HG03575 (cell line): ENCODE results near the gene DPAGT1.

Source experiments
- ATAC-seq: cut with Tn5 transposase; IDR thresholded peaks from one replicate; pipeline ENCODE4 v1.9.1; 2021; ENCODE audit not compliant: unreplicated experiment, insufficient number of reproducible peaks, low FRiP score; ENCODE audit errors: extremely low read depth

The DPAGT1 gene

DNA sequence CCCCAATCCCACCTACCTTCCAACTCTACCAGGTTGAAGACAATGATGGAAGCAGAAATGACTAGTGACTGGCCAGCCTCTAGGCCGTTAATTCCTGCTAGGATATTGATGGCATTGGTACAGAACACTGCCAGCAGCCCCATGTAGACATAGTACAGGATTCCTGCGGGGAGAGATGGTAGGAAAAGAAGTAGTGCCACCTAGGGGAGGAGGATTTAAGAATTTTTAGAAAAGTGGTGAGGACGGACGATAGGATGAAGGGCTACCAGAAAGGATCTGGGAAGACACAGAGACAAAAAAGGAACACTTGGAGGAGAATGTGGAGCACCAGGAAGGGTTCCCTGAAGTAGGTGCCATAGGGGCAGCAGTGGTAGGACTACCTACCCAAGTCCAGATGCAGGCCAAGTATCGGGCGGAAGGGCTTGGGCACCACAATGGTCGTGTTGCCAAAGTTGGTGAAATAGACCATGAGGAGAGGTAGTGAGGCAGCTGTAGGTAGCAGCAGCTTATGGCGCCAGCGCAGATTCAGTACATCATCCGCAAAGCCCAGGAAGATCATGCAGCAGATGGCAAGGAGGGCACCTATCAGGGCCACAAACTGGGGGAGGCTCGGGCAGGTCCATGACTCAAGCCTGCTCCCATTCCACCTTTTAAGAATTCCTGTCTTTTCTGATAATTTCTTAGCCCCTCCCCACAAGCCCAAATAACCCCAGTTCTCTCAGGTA, 1.2 kb downstream of the DPAGT1 start:
- ATAC-seq = no peak

DNA sequence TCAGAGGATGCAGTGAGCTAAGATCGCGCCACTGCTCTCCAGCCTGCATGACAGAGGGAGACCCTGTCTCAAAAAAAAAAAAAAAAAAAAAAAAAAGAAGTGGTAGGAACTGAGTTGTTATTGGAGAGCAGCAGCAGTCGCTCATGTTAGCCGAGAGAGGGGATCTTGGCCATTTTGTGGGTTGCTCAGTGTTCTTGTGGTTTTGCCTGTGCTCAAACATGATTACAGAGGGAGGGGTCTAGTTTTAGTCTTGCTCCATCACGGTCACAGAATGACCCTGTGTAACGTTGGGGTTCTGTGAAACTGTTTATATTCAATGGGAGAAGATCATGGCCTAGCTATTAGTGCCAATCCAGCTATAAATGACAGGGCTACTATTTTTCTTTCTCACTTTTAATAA, 1.9 kb downstream of the DPAGT1 start:
- ATAC-seq = no peak

DNA sequence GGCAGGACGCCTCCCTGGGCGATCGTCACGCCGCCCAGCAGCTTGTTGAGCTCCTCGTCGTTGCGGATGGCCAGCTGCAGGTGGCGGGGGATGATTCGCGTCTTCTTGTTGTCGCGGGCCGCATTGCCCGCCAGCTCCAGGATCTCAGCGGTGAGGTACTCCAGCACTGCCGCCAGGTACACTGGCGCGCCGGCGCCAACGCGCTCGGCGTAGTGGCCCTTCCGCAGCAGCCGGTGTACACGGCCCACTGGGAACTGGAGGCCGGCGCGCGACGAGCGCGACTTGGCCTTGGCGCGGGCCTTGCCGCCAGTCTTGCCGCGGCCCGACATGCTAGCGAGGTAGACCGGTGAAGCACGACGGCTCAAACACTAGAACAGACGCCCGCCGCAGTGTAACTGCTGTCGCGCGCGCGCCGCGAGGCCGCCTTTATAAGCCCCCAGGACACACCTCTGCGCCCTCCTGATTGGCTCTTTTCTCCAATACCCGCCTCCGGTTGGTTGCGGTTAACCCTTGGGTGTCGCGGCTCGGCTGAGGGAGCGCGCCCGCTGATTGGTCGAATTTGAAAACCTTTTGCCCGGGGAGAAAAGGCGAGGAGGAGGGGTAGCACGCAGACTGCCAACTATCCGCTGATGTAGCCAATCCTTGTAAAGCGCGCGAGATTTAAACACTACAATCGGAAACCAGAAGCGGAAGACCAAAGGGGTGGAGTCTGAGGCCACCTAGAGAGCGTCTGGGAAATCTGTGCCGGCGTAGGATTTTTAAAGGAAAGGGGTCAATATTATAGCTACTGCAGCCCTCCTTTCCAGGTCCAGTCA, 6.4 kb downstream of the DPAGT1 start:
- ATAC-seq = peak; percentile 33

DNA sequence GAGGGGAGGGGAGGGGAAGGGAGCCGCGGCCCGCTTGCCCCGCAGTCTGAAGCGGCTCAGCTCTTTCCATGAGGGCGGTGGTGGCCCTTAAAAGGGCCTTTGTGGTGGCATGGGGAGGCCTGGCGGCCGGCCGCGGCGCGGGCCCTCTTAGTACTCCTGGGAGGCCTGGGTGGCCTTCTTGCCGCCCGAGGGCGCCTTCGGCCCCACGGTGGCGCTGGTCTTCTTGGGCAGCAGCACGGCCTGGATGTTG, 6.9 kb downstream of the DPAGT1 start:
- ATAC-seq = no peak

DNA sequence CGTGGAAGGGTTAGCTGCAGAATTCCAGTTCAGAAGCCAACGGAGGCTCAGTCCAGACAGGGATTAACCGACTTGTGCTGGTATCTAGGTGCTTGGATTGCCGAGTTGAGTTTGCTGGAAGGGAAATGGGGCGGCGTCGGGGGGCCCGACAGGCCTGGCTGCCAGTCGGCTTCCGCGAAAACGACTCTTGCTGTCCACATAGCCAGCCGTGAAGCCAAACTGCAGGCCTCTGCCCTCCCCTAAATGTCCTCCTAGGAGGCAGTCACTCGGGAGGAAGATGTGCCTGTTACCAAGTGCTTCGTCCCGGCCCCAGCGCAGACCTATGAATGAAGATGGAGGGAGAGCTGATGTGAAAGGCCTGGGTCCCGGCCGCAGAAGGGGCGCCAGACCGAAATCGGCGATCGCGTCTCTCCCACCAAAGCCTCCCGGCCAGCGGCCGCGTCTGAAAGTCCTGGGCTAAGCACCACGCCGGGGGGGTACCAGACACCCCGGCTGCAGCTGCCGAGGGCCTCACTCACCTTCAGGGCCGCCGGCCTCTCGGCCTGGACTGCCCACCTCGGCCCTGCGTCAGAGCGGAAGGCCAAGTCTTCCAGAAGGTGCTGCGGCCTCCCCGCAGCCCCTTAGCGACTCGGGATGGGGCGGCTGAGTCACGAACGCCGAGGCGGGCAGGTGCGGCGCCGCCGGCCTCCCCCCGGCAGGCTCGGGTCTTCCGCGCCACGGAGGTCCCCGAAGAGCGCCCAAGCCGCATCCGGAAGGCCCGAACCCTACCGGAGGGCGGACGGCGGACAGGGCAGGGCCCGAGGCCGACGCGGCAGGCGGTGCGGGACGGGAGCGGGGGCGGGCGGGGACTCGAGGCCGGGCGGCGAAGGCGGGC, 7.5 kb downstream of the DPAGT1 start:
- ATAC-seq = no peak

DNA sequence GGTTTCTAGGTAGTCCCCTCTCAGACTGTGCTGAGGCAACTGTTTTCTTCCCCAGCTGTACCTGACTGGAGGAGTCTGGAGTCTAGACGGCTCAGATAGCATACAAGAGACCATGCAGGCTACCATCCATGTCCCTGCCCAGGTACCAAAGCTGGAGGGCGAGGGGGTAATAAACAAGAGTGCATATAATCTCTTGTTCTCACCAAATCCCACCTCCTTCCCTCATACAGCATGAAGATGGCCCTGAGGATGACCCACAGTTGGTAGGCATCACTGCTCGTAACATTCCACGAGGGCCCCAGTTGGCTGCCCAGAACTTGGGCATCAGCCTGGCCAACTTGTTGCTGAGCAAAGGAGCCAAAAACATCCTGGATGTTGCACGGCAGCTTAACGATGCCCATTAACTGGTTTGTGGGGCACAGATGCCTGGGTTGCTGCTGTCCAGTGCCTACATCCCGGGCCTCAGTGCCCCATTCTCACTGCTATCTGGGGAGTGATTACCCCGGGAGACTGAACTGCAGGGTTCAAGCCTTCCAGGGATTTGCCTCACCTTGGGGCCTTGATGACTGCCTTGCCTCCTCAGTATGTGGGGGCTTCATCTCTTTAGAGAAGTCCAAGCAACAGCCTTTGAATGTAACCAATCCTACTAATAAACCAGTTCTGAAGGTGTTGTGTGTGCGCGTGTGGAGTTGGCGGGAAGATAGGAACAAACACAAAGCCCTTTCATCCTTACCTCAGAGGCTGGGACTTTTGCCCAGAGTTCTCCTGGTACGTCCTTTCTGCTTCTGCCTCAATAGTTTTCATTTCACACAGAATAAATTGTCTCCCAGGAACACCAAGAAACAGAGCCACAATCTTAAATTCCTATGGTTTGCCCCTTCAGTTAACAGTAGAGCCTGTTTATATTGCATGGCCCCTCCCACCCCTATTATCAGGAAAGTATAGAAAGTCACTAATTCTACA, 8.5 kb downstream of the DPAGT1 start:
- no peak for ATAC-seq

DNA sequence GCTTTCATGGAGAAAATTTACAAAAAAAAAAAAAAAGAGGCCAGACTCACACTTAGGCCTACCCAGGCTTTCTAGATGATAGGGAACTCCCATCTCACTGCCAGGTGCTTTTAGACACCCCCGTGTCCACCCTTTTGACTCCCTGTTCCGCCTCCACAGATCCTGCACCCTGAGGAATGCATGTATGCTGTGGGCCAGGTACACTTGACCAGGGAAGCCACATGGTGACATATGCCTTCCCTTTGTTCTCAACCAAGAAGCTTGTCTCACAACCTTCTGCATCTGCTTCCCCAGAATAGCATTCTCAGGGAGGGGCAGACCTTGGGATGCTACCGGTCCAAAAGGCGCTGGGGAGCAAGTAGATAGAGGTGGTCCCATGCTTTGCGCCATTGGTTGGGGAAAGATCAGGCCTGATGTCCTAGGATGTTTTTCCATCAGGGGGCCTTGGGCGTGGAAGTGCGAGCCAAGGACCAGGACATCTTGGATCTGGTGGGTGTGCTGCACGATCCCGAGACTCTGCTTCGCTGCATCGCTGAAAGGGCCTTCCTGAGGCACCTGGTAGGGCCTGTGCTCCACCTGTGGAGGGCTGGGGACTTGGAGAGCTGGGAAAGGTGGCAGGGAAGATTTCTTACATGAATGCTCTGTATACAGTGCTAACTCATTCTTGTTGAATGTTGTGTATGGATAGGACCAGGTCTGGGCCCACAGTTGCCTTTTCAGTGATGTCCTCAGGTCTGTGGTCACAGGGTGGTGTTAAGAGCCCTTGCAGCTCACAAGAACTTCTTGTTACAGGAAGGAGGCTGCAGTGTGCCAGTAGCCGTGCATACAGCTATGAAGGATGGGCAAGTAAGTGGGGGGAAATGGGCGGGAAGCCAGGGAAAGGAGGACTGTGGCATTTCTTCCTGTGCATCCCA, 9.4 kb downstream of the DPAGT1 start:
- no peak for ATAC-seq

DNA sequence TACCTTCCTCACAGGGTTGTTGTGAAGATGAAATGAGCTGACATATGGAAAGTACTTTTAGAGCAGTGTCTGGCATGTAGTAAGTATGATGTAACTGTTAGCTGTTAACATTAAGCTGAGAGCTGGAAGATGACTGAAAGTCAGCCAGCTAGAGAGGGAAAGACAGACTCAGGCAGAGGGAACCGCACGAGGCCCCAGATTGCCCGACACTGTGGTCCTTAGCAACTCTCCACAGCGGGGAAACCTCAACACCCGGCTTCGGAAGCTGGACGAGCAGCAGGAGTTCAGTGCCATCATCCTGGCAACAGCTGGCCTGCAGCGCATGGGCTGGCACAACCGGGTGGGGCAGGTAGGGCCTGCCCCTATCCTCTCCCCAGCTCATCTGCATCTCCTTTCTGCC, 10.5 kb downstream of the DPAGT1 start:
- ATAC-seq = no peak

DNA sequence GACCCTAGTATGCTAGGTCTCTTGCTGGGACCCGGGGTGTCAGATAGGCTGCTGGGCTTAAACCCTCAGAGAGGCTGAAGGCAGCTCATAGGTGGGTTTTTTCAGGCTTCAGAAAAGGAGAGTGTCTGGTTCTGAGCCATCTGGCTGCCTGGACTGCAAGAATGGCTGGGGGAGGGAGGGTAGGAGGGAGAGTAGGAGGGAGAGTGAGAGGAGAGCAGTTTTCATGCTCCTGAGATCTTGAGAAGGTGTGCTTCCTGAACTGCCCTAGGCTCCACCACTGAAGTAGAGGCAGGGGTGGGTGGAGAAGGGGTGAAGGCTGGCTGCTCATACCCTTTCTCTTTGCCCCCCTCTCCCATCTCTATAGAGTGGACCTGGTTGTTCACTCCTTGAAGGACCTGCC, 12.3 kb downstream of the DPAGT1 start:
- ATAC-seq = no peak

DNA sequence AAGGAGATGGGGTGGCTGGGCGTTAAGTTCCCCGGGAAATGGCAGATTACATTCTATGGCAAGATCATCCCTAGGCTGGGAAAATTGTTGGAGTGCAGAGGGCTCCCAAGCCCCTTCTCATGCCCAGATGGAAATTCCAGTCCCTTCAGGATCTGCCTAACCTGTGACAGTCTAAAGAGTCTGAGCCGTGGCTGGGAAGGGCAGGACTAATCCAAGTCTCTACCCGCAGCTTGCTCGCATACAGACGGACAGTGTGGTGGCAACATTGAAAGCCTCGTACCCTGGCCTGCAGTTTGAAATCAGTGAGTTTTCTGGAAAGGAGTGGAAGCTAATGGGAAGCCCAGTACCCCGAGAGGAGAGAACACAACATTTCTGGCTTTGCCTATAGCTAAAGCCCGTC, 13.2 kb downstream of the DPAGT1 start:
- no peak for ATAC-seq

DNA sequence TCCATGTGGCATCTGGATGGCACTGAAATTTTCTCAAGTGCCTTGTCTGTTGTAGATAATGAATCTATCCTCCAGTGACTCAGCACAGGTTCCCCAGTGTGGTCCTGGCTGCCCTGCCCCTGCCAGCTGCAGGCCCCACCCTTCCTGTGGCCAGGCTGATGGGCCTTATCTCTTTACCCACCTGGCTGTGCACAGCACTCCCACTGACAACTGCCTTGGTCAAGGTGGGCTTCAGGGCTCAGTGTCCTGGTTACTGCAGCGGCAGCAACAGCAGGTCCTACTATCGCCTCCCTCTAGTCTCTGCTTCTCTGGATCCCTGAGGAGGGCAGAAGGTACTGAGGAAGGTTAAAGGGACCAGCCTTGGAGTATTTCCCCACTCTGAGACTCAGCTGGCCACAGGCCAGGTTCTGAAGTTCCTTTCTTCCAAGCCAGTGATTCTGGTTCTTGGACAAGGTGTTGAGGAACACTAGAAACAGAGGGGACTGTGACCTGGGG, 13.9 kb downstream of the DPAGT1 start:
- no peak for ATAC-seq

DNA sequence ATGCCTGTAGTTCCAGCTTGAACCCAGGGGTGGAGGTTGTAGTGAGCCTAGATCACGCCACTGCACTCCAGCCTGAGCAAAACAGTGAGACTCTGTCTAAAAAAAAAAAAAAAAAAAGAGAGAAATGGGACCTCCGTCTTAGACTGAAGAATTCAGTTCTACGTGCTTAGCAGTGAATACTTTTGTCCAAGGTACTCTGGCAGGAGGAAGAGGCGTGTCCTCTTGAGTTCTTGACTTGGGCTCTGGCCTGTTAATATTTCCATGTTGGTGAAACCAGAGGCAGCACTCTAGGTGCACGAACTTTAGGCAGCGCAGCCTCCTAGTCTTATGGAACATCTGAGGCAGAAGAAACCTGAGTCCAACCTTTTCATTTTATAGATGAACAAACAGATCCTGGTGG, 14.5 kb downstream of the DPAGT1 start:
- no peak for ATAC-seq

DNA sequence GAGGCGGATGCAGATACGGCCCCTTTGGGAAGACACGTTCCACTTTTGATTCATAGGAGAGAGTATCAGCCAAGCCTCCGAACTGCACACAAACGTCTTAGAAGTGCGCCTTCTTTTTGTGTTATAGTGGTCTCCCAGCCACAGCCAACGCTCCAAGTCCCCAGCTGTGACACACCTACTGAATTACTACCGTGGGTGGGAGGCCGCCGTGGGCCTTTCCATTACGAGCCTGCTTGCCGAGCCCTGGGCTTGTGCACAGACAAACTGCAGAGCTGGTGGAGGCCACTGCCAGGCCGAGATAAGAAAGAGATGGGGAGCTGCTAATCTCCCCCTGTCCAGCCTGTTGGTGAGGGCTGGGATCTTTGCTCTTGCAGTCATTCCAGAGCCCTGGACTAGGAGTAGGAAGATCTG, 16.2 kb downstream of the DPAGT1 start:
- ATAC-seq = no peak

DNA sequence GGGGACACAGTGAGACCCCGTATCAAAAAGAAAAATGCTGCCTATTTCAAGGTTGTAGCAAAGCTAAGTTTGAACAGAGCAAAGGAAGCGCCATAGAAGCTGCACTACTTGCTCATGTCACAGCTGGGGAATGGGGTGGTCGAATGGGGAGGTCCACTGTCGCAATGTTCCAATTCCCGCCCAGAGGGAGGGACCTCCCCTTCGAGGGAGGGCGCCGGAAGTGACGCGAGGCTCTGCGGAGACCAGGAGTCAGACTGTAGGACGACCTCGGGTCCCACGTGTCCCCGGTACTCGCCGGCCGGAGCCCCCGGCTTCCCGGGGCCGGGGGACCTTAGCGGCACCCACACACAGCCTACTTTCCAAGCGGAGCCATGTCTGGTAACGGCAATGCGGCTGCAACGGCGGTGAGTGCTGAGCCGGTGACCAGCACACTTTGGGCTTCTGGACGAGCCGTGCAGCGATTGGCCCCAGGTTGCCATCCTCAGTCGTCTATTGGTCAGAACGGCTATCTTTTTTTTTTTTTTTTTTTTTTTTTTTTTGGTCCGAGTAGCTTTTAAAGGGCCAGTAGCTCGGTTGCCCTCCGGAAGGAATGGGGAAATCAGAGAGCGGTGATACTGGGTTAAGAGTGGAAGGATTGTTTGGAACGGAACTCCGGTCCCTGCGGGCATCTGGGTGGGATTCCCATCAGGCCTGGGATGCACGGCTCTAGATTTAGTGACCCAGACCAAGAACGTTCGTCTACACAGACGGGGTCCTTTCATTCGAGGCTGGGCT, 16.8 kb downstream of the DPAGT1 start, which contains the start of gene HMBS:
TSS of gene HMBS (plus strand) at position 219 of the 774 bp plus-strand sequence. CDS start at position 372, 153 bp downstream.
- peak; percentile 50 for ATAC-seq

DNA sequence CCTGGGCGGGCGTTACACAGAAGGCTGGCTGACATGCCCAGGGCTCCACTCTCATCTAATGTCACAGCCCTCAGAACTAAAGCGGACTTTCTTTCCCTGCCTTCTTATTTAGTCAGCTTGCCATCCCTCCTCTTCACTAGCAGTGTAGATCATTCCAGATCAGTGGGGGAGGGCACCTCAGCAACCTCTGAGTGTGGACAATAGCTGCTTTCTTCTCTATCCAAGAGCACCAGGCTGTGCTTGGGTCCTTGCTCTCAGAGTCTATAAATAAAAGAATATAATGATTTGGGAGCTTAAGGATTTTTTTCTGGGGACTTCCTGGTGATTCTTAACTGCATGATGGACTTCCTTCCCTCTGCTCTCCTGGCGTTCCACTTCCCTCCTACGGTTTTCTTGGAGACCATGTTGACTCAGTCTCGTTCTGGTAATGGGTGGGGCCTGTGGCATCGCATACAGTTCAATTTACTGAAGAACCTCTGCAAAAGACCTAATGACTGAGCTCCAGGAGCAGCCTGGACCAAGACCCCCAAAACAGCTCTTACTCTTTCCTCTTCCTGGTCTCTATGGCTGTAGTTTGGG, 19.9 kb downstream of the DPAGT1 start:
- no peak for ATAC-seq

DNA sequence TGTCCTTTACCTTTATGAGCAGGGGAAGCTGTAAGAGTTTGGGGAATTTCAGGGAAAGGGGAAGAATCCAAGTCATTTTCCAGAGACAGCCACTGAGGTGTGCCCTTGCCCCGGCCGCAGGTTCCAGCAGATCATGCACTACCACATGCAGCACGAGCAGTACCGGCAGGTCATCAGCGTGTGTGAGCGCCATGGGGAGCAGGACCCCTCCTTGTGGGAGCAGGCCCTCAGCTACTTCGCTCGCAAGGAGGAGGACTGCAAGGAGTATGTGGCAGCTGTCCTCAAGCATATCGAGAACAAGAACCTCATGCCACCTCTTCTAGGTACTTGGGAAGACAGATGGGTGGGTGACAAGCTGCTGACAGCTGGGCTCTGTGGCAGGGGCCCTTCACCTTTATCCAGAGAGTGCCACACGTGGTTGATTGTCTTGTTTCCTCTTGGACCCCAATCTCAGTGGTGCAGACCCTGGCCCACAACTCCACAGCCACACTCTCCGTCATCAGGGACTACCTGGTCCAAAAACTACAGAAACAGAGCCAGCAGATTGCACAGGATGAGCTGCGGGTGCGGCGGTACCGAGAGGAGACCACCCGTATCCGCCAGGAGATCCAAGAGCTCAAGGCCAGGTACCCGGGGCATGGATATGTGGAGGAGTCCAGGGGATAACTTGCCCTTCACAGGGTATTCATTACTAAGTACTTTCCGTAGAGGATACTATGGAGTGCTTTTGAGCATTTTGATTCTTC, 22.8 kb downstream of the DPAGT1 start:
- ATAC-seq = no peak
